HepG2 (cell line): ENCODE data around the gene ESYT2. TPM values are rescaled to one million over a fixed set of nuclear protein-coding genes. Genes with fewer than 3 reads are reported as not detected.

Experiments
- ATAC-seq: fragments of 200-7000 bp; cut with Tn5 transposase; 3 replicates; pipeline ENCODE4 v1.9.1; 2020; ENCODE audit warnings: mild to moderate bottlenecking, moderate library complexity
- BruUV-seq: library from RNA; stranded (reverse); fragments of 400-500 nt; replicated peaks from 2 replicates; lab custom pipeline; 2021; lab: Mats Ljungman, UMichigan
- CTCF ChIA-PET: fragments of 300-600 bp; formaldehyde crosslinking; extraction: SDS; loops from one replicate; lab custom pipeline; 2021; ENCODE audit warnings: low total read pairs, inconsistent platforms, low intra/inter-chr PET ratio; lab: Yijun Ruan, JAX
- POLR2A ChIA-PET: fragments of 350-600 bp; sonication (Branson Sonifier 250); formaldehyde crosslinking; loops from one replicate; lab custom pipeline; 2020; ENCODE audit warnings: antibody characterized with exemption, inconsistent platforms; lab: Yijun Ruan, JAX
- DNase-seq: peaks from one replicate; pipeline ENCODE4 v3.0.0-alpha.2; 2015; ENCODE audit warnings: low spot score
- FAIRE-seq: peaks from 3 replicates; lab custom pipeline; 2011; peaks lifted over from hg19 to GRCh38; lab: Jason Lieb, UNC
- H2AFZ ChIP-seq: one replicate; pipeline ENCODE4 v1.6.1; 2011; ENCODE audit warnings: low read length, inconsistent platforms
- H3K27ac ChIP-seq: fragments of 300-600 bp; 3 replicates; pipeline ENCODE4 v1.8.0; 2011; ENCODE audit warnings: mixed run types, mild to moderate bottlenecking, mixed read lengths, low read length, inconsistent platforms; ENCODE audit not compliant: insufficient read depth; ENCODE audit errors: extremely low read length
- H3K27me3 ChIP-seq, 2 experiments: fragments of 200-600 bp in 1 of 2; 2 replicates in 1 of 2; 3 replicates in 1 of 2; pipeline versions ENCODE4 v1.6.0 to v1.8.0; 2011; ENCODE audit warnings: low read length in 2 of 2, mild to moderate bottlenecking in 2 of 2, moderate library complexity in 2 of 2, inconsistent platforms in 1 of 2; ENCODE audit not compliant: insufficient read depth in 2 of 2, control insufficient read depth in 1 of 2
- H3K36me3 ChIP-seq, 2 experiments: fragments of 200-600 bp in 1 of 2; replicated peaks in 1 of 2; 2 replicates in 1 of 2; 3 replicates in 1 of 2; pipeline versions ENCODE4 v1.5.1 to v1.8.0; 2011; ENCODE audit warnings: low read length in 2 of 2, inconsistent platforms in 1 of 2; ENCODE audit not compliant: insufficient read depth in 2 of 2, control insufficient read depth in 1 of 2
- H3K4me1 ChIP-seq: 2 replicates; pipeline ENCODE4 v1.5.1; 2012; ENCODE audit warnings: low read length, inconsistent platforms; ENCODE audit not compliant: insufficient read depth
- H3K4me2 ChIP-seq: 2 replicates; pipeline ENCODE4 v1.6.0; 2011; ENCODE audit warnings: low read depth, low read length, inconsistent platforms
- H3K4me3 ChIP-seq, 3 experiments: fragments of 200-600 bp in 1 of 3; sonication (generic), shearing (Covaris generic) in 1 of 3; replicated peaks in 1 of 3; 2 replicates each; pipeline ENCODE4 v1.5.1; 2011 to 2016; ENCODE audit warnings: low read length in 3 of 3, inconsistent platforms in 2 of 3, low read depth in 2 of 3, mild to moderate bottlenecking in 2 of 3, control low read depth in 1 of 3, mixed read lengths in 1 of 3; ENCODE audit not compliant: insufficient read depth in 1 of 3
- H3K79me2 ChIP-seq: one replicate; pipeline ENCODE4 v1.6.1; 2011; ENCODE audit warnings: low read length, inconsistent platforms; ENCODE audit not compliant: insufficient read depth
- H3K9ac ChIP-seq: 2 replicates; pipeline ENCODE4 v1.6.0; 2011; ENCODE audit warnings: mild to moderate bottlenecking, low read depth, low read length, inconsistent platforms; ENCODE audit not compliant: insufficient read depth
- H3K9me3 ChIP-seq: 2 replicates; pipeline ENCODE4 v1.5.1; 2012; ENCODE audit warnings: mild to moderate bottlenecking, low read length
- H4K20me1 ChIP-seq: 2 replicates; pipeline ENCODE4 v1.6.0; 2011; ENCODE audit warnings: inconsistent platforms, mild to moderate bottlenecking, low read length, moderate library complexity; ENCODE audit not compliant: insufficient read depth
- CSRNP2 ChIP-seq: sonication (generic); formaldehyde crosslinking; conservative IDR thresholded peaks from 2 replicates; pipeline ENCODE4 v1.8.0; 2022; ENCODE audit warnings: low read depth, missing genetic modification reagents
- FOSL2 ChIP-seq: sonication (generic); formaldehyde crosslinking; IDR thresholded peaks from 2 replicates; pipeline ENCODE4 v1.4.0; 2020; ENCODE audit warnings: missing genetic modification reagents
- HOXA3 ChIP-seq: sonication (generic); formaldehyde crosslinking; IDR thresholded peaks from 2 replicates; pipeline ENCODE4 v1.5.0; 2020; ENCODE audit warnings: missing genetic modification reagents
- MAZ ChIP-seq, 2 experiments: sonication (generic) in 1 of 2; formaldehyde crosslinking in 1 of 2; IDR thresholded peaks; 2 replicates each; pipeline versions ENCODE4 v1.5.0 to v1.6.1; 2012 to 2020; ENCODE audit warnings: low read depth in 2 of 2, mild to moderate bottlenecking in 2 of 2, borderline replicate concordance in 1 of 2, improper control_type of control experiment in 1 of 2, low read length in 1 of 2, missing genetic modification reagents in 1 of 2, moderate library complexity in 1 of 2
- NFRKB ChIP-seq: fragments of 450-650 bp; IDR thresholded peaks from 2 replicates; pipeline ENCODE4 v1.6.1; 2017
- PPARG ChIP-seq: conservative IDR thresholded peaks from 2 replicates; pipeline ENCODE4 v1.6.1; 2016; ENCODE audit warnings: missing biosample characterization, missing genetic modification reagents
- SMAD9 ChIP-seq: sonication (generic); formaldehyde crosslinking; IDR thresholded peaks from 2 replicates; pipeline ENCODE4 v1.5.1; 2020; ENCODE audit warnings: mild to moderate bottlenecking, missing genetic modification reagents
- ZBTB4 ChIP-seq: sonication (generic); formaldehyde crosslinking; IDR thresholded peaks from 2 replicates; pipeline ENCODE4 v1.4.0; 2020; ENCODE audit warnings: missing genetic modification reagents, mild to moderate bottlenecking, borderline replicate concordance
- ZC3H4 ChIP-seq: sonication (generic); formaldehyde crosslinking; IDR thresholded peaks from 2 replicates; pipeline ENCODE4 v1.4.0; 2020; ENCODE audit warnings: missing genetic modification reagents, borderline replicate concordance
- ZKSCAN1 ChIP-seq: fragments of 150-350 bp; IDR thresholded peaks from 2 replicates; pipeline ENCODE4 v1.6.1; 2014; ENCODE audit warnings: low read length
- ZNF652 ChIP-seq: IDR thresholded peaks from 2 replicates; pipeline ENCODE4 v1.6.1; 2016; ENCODE audit warnings: low read depth, borderline replicate concordance
- ZSCAN25 ChIP-seq: sonication (generic); formaldehyde crosslinking; IDR thresholded peaks from 2 replicates; pipeline ENCODE4 v1.8.0; 2022; ENCODE audit warnings: mild to moderate bottlenecking, missing genetic modification reagents
- ZUFSP ChIP-seq: sonication (generic); formaldehyde crosslinking; IDR thresholded peaks from 2 replicates; pipeline ENCODE4 v1.9.0; 2021; ENCODE audit warnings: missing genetic modification reagents, mild to moderate bottlenecking, borderline replicate concordance
- in situ Hi-C: cut with HindIII; loops from 2 replicates; pipeline ENCODE4 v1.10.0; 2017; ENCODE audit warnings: low pct_unique_long_range_greater_than_20kb; ENCODE audit not compliant: extremely low pct_ligation_motif_present
- intact Hi-C: fragments of 100-400 bp; cut with micrococcal nuclease; formaldehyde crosslinking; loops from one replicate; pipeline ENCODE4 v1.10.0; 2022; ENCODE audit not compliant: unreplicated experiment
- polyA plus RNA-seq, 8 experiments: library from polyadenylated mRNA; depleted of rRNA in 3 of 8; stranded (reverse) in 7 of 8; unstranded in 1 of 8; fragments of >200 nt; fragmentation: Illumina TruSeq in 4 of 8; extraction: Trizol in 4 of 8; gene quantifications; 2 replicates each; pipeline versions ENCODE4 v1.2.1 to v1.2.3, GENCODE V29; 2011 to 2016; ENCODE audit warnings: low read depth in 4 of 8, missing spikeins in 1 of 8, mixed read lengths in 1 of 8; ENCODE audit not compliant: insufficient read depth in 1 of 8
- total RNA-seq, 5 experiments: library from RNA; depleted of rRNA; stranded (reverse); fragments of >200 nt; fragmentation: Illumina TruSeq; extraction: Trizol; gene quantifications; 2 replicates each; pipeline ENCODE4 v1.2.3, GENCODE V29; 2016; ENCODE audit warnings: low read depth in 1 of 5

Gene ESYT2
- total and polyA plus RNA-seq, 2 of the 13 experiments (the other 11 are each of a cell fraction or from before 2014, with no cell fraction given): 28.5 to 37.3 TPM

GRCh38 chr7:158683541-158683940 lies 145.8 kb downstream of the ESYT2 start (continued):
- TF ChIP-seq ZBTB4 (CRISPR knock-in tag) (no peak), ZNF652 (CRISPR knock-in tag) (no peak), ZKSCAN1 (no peak), MAZ (IDR thresholded peaks at IDR 0.05; ENCODE audit: borderline replicate concordance, low read depth, low read length) (no peak), MAZ (CRISPR knock-in tag; IDR thresholded peaks at IDR 0.05; ENCODE audit: low read depth) (no peak), ZSCAN25 (CRISPR knock-in tag) (no peak), FOSL2 (CRISPR knock-in tag) (peak; percentile 30; the same call in 1 of the 2 replicates)

- CTCF ChIA-PET: no interaction called here
- Histone ChIP-seq H3K4me3 (no peak overlapping the region), H3K36me3 (peaks cover 5 to 66% of the 10 kb centered on the region in 2 experiments), H3K4me2 (no peak overlapping the region)
- in situ Hi-C loops: no loop called here
- DNase-seq (no peak), FAIRE-seq (no peak)
- POLR2A ChIA-PET: no interaction called here
- BruUV-seq: no TSS peak
- TF ChIP-seq NFRKB (no peak), ZUFSP (CRISPR knock-in tag) (no peak), CSRNP2 (CRISPR knock-in tag) (no peak), SMAD9 (no peak), HOXA3 (CRISPR knock-in tag) (no peak), PPARG (CRISPR knock-in tag) (no peak), ZC3H4 (CRISPR knock-in tag) (no peak)
- TF ChIP-seq, all 625 proteins: peak for 0
- no peak for ATAC-seq
- no peaks in the 10 kb centered on the region for H3K4me1 ChIP-seq
- H4K20me1 ChIP-seq: no peaks in the 10 kb centered on the region
- H3K27ac ChIP-seq: no peak overlapping the region
- intact Hi-C loops: no loop called here
- H3K9me3 ChIP-seq: no peaks in the 10 kb centered on the region
- no peaks in the 10 kb centered on the region for H3K27me3 ChIP-seq
- H3K79me2 ChIP-seq: no peaks in the 10 kb centered on the region
- no peak overlapping the region for H3K9ac ChIP-seq
- no peak overlapping the region for H2AFZ ChIP-seq
These were observed 146.9 kb downstream of the ESYT2 start for GRCh38 chr7:158682456-158682855.
